ENCODE measurements around the gene SDS.

- TF ChIP-seq EGR1 (IDR thresholded peaks at IDR 0.05; ENCODE audit: low read depth) = no peak
- no peak for TF ChIP-seq CEBPB (IDR thresholded peaks at IDR 0.05; ENCODE audit: low read depth)
- TF ChIP-seq MAX (IDR thresholded peaks at IDR 0.05) = no peak
- no peak for TF ChIP-seq CTCF (IDR thresholded peaks at IDR 0.05 in 2 of 3, conservative IDR thresholded peaks at IDR 0.05 in 1 of 3; ENCODE audit: borderline replicate concordance in 1 of 3, insufficient read depth in 1 of 3, low read depth in 2 of 3, low read length in 2 of 3)
- TF ChIP-seq SIN3A (IDR thresholded peaks at IDR 0.05; ENCODE audit: low read depth) = no peak
- no peak for TF ChIP-seq ATF3 (IDR thresholded peaks at IDR 0.05)
- no peak for TF ChIP-seq POLR2A (IDR thresholded peaks at IDR 0.05; ENCODE audit: borderline replicate concordance, extremely low read depth, insufficient read depth, insufficient read length)
- no peak for TF ChIP-seq EZH2 (IDR thresholded peaks at IDR 0.05)
- no peak for TF ChIP-seq POLR2AphosphoS5 (IDR thresholded peaks at IDR 0.05; ENCODE audit: low read depth, low read length)
- TF ChIP-seq REST (IDR thresholded peaks at IDR 0.05; ENCODE audit: low read depth) = no peak
- TF ChIP-seq EZH2phosphoT487 (IDR thresholded peaks at IDR 0.05; ENCODE audit: borderline replicate concordance) = no peak
Observed at GRCh38 chr12:113427882-113428281, 24.2 kb upstream of the SDS start.

Data from HCT116 (cell line).